ENCODE data around the gene GTF2IRD1. TPM values are rescaled to one million over a fixed set of nuclear protein-coding genes. Genes with fewer than 3 reads are reported as not detected.

Gene GTF2IRD1
- total RNA-seq, 1 donor from 2014 or later: 32.6 TPM

GRCh38 chr7:74579800-74580685, 126.3 kb downstream of the GTF2IRD1 start:
- Mint-ChIP-seq H3K27me3 (ENCODE audit: unreplicated experiment) (peaks cover 1% of the 10 kb centered on the region), H3K27ac (ENCODE audit: unreplicated experiment) (no peak overlapping the region), H3K9me3 (ENCODE audit: unreplicated experiment) (no peaks in the 10 kb centered on the region), H3K4me3 (ENCODE audit: unreplicated experiment) (no peak overlapping the region), H3K36me3 (ENCODE audit: low read depth, unreplicated experiment) (peaks cover 7% of the 10 kb centered on the region), H3K4me1 (ENCODE audit: unreplicated experiment) (peaks cover 11% of the 10 kb centered on the region)
- TF ChIP-seq CTCF (IDR thresholded peaks at IDR 0.05; ENCODE audit: unreplicated experiment): no peak
- no peak for DNase-seq (ENCODE audit: low spot score)

GRCh38 chr7:74581916-74582440, 128.3 kb downstream of the GTF2IRD1 start:
- no peak overlapping the region for H3K27ac Mint-ChIP-seq (ENCODE audit: unreplicated experiment)
- no peaks in the 10 kb centered on the region for H3K9me3 Mint-ChIP-seq (ENCODE audit: unreplicated experiment)

GRCh38 chr7:74582447-74583039, 128.8 kb downstream of the GTF2IRD1 start:
- Mint-ChIP-seq H3K27me3 (ENCODE audit: unreplicated experiment) (no peaks in the 10 kb centered on the region), H3K36me3 (ENCODE audit: low read depth, unreplicated experiment) (no peaks in the 10 kb centered on the region), H3K4me1 (ENCODE audit: unreplicated experiment) (peaks cover 19% of the 10 kb centered on the region), H3K27ac (ENCODE audit: unreplicated experiment) (no peak overlapping the region), H3K9me3 (ENCODE audit: unreplicated experiment) (no peaks in the 10 kb centered on the region), H3K4me3 (ENCODE audit: unreplicated experiment) (no peak overlapping the region)
- DNase-seq (ENCODE audit: low spot score): no peak
- no peak for TF ChIP-seq CTCF (IDR thresholded peaks at IDR 0.05; ENCODE audit: unreplicated experiment)

More at GRCh38 chr7:74581916-74582440, 128.3 kb downstream of the GTF2IRD1 start:
- H3K4me3 Mint-ChIP-seq (ENCODE audit: unreplicated experiment): no peak overlapping the region
- no peaks in the 10 kb centered on the region for H3K36me3 Mint-ChIP-seq (ENCODE audit: low read depth, unreplicated experiment)
- DNase-seq (ENCODE audit: low spot score): no peak
- no peaks in the 10 kb centered on the region for H3K27me3 Mint-ChIP-seq (ENCODE audit: unreplicated experiment)
- H3K4me1 Mint-ChIP-seq (ENCODE audit: unreplicated experiment): peaks cover 16% of the 10 kb centered on the region
- TF ChIP-seq CTCF (IDR thresholded peaks at IDR 0.05; ENCODE audit: unreplicated experiment): no peak

- Mint-ChIP-seq H3K27ac (ENCODE audit: unreplicated experiment) (peak overlapping the region; percentile 30), H3K4me3 (ENCODE audit: unreplicated experiment) (no peak overlapping the region)
Observed at GRCh38 chr7:74583630-74584029, 129.9 kb downstream of the GTF2IRD1 start.

More at GRCh38 chr7:74583630-74584029, 129.9 kb downstream of the GTF2IRD1 start:
- H3K27me3 Mint-ChIP-seq (ENCODE audit: unreplicated experiment): peaks cover 2% of the 10 kb centered on the region
- TF ChIP-seq CTCF (IDR thresholded peaks at IDR 0.05; ENCODE audit: unreplicated experiment): no peak
- peaks cover 22% of the 10 kb centered on the region for H3K4me1 Mint-ChIP-seq (ENCODE audit: unreplicated experiment)
- no peak for DNase-seq (ENCODE audit: low spot score)
- no peaks in the 10 kb centered on the region for H3K9me3 Mint-ChIP-seq (ENCODE audit: unreplicated experiment)
- no peaks in the 10 kb centered on the region for H3K36me3 Mint-ChIP-seq (ENCODE audit: low read depth, unreplicated experiment)

Measured in endothelial cell (in vitro differentiated cells).